SIG-M5 (cell line): ENCODE data around the gene BRD2.

Experiments used
- DNase-seq: peaks from one replicate; lab custom pipeline; 2025; lab: John Stamatoyannopoulos, UW

BRD2 gene

DNA sequence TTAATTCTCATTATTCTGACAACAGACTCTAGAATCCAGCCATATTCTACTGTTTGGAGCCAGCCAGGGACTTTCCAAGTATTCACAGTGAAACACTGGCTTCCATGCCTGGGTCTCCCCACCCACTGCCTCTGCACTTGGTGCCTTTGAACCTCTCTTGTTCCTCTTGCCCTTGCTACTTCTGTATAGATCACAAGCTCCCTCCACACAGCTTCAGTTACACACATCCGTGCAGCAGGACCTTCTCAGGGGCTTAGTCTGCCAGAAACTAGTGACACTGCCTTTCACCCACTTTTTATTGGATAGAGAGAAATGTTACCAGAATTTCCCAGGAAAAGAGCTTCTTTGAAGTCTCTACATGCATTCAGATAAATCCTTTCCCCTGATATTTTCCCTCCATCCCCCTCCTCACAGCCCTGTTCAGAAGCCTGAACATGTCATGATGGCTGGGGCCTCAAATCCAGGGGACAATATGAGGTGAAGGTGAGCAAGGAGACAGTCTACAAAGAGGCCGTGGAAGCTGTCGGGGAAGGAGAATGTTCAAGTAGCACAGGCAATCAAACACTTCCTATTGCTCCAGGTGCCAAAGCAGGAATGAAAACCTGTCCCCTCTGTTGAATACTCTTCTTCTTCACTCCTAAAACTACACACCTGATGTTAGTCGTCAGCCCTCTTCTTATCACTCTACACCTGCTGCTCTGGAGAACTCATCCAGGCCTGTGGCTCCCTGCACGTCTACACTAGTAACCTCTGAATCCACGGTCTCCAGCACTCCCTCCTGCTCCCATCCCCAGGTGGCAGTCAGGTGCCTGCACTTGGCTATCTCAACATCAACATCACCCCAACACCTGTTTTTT lies 61.2 kb downstream of the BRD2 start:
- no peak for DNase-seq

DNA sequence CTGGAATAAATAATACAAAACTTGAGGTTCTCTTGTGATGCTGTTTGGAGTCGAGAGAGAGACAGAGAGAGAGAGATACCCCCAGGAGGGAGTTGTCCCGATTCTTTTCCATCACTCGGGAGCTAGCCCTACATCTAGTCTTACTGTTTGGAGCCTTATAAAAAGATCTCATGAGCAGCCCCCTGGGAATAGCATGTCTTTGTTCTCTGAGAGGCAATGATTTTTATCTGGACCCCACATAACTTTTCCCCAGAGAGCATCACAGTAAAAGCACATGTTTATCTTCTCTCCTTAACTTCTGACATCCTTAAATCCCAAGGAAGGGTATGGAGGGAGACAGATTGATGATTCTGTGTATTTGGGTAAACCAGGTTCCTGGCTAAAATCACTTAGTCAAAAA lies 61.9 kb downstream of the BRD2 start:
- DNase-seq: no peak
